Activated CD8-positive, alpha-beta memory T cell treated with anti-CD3 and anti-CD28 coated beads, Interleukin-2, amount 50 U/mL, for 4 hours (primary cell): Measurements from ENCODE around the gene EVA1B.

Source experiments
- DNase-seq: peaks from one replicate; pipeline ENCODE4 v3.0.0-alpha.2; 2020

Gene EVA1B

GRCh38 chr1:36323636-36324352 lies at the start of gene EVA1B:
TSS of gene EVA1B (minus strand) at chr1:36323645. CDS start at chr1:36323037, 608 bp downstream.
- no peak for DNase-seq

GRCh38 chr1:36372617-36373016 lies 49.2 kb upstream of the EVA1B start:
- DNase-seq = no peak

- DNase-seq = peak; percentile 85
Measured at GRCh38 chr1:36369061-36369861, 45.8 kb upstream of the EVA1B start.

- no peak for DNase-seq
Measured at GRCh38 chr1:36367798-36368197, 44.4 kb upstream of the EVA1B start.

- DNase-seq = no peak
Measured at GRCh38 chr1:36367066-36367465, 43.6 kb upstream of the EVA1B start.

GRCh38 chr1:36366091-36366661 lies 42.7 kb upstream of the EVA1B start:
- DNase-seq = peak; percentile 48

- no peak for DNase-seq
Measured at GRCh38 chr1:36365381-36365780, 41.9 kb upstream of the EVA1B start.

GRCh38 chr1:36359911-36360550 lies 36.6 kb upstream of the EVA1B start:
- DNase-seq = no peak

GRCh38 chr1:36359383-36359782 lies 35.9 kb upstream of the EVA1B start:
- no peak for DNase-seq

GRCh38 chr1:36358514-36359084 lies 35.2 kb upstream of the EVA1B start:
- DNase-seq = no peak

- DNase-seq = no peak
Measured at GRCh38 chr1:36355811-36356210, 32.4 kb upstream of the EVA1B start.

- DNase-seq = no peak
Measured at GRCh38 chr1:36354486-36354885, 31.0 kb upstream of the EVA1B start.

- DNase-seq = no peak
Measured at GRCh38 chr1:36352910-36353878, 29.7 kb upstream of the EVA1B start.

GRCh38 chr1:36352125-36352909 lies 28.9 kb upstream of the EVA1B start:
- DNase-seq = no peak

GRCh38 chr1:36351227-36351977 lies 28.0 kb upstream of the EVA1B start:
- no peak for DNase-seq

GRCh38 chr1:36350659-36351226 lies 27.3 kb upstream of the EVA1B start:
- peak; percentile 38 for DNase-seq

- no peak for DNase-seq
Measured at GRCh38 chr1:36349839-36350238, 26.4 kb upstream of the EVA1B start.

- DNase-seq = no peak
Measured at GRCh38 chr1:36349241-36349671, 25.8 kb upstream of the EVA1B start.

- DNase-seq = no peak
Measured at GRCh38 chr1:36346741-36347370, 23.4 kb upstream of the EVA1B start.
